ENCODE results near the gene LRMDA.

Gene LRMDA

GRCh38 chr10:75803816-75804552 lies 372.6 kb downstream of the LRMDA start:
- TF ChIP-seq CTCF (IDR thresholded peaks at IDR 0.05): no peak
- DNase-seq (ENCODE audit: low spot score): no peak
- Histone ChIP-seq H3K27ac (no peak overlapping the region), H3K4me3 (no peak overlapping the region)

GRCh38 chr10:75806186-75806585 lies 374.8 kb downstream of the LRMDA start:
- TF ChIP-seq CTCF (IDR thresholded peaks at IDR 0.05): no peak
- no peak overlapping the region for H3K4me3 ChIP-seq
- DNase-seq (ENCODE audit: low spot score): no peak
- no peak overlapping the region for H3K27ac ChIP-seq

- TF ChIP-seq CTCF (IDR thresholded peaks at IDR 0.05): no peak
- H3K27ac ChIP-seq: no peak overlapping the region
- no peak for DNase-seq (ENCODE audit: low spot score)
- no peak overlapping the region for H3K4me3 ChIP-seq
Measured at GRCh38 chr10:75807456-75807855, 376.0 kb downstream of the LRMDA start.

GRCh38 chr10:75809003-75809402 lies 377.6 kb downstream of the LRMDA start:
- no peak for DNase-seq (ENCODE audit: low spot score)
- TF ChIP-seq CTCF (IDR thresholded peaks at IDR 0.05): no peak
- H3K4me3 ChIP-seq: no peak overlapping the region
- H3K27ac ChIP-seq: no peak overlapping the region

GRCh38 chr10:75814014-75814413 lies 382.6 kb downstream of the LRMDA start:
- Histone ChIP-seq H3K4me3 (no peak overlapping the region), H3K27ac (no peak overlapping the region)
- TF ChIP-seq CTCF (IDR thresholded peaks at IDR 0.05): no peak
- DNase-seq (ENCODE audit: low spot score): no peak

GRCh38 chr10:75815066-75815465 lies 383.6 kb downstream of the LRMDA start:
- no peak for TF ChIP-seq CTCF (IDR thresholded peaks at IDR 0.05)
- Histone ChIP-seq H3K27ac (no peak overlapping the region), H3K4me3 (no peak overlapping the region)
- DNase-seq (ENCODE audit: low spot score): no peak

GRCh38 chr10:75817198-75817597 lies 385.8 kb downstream of the LRMDA start:
- DNase-seq (ENCODE audit: low spot score): no peak
- no peak overlapping the region for H3K4me3 ChIP-seq
- H3K27ac ChIP-seq: no peak overlapping the region
- no peak for TF ChIP-seq CTCF (IDR thresholded peaks at IDR 0.05)

Measured in coronary artery (tissue), 2 donors.